HG02840 (cell line): ENCODE measurements around the gene OLA1.

Experiments
- ATAC-seq: cut with Tn5 transposase; IDR thresholded peaks from one replicate; pipeline ENCODE4 v1.9.1; 2021; ENCODE audit warnings: mild to moderate bottlenecking, moderate library complexity, moderate number of reproducible peaks; ENCODE audit not compliant: unreplicated experiment, low FRiP score

The OLA1 gene

DNA sequence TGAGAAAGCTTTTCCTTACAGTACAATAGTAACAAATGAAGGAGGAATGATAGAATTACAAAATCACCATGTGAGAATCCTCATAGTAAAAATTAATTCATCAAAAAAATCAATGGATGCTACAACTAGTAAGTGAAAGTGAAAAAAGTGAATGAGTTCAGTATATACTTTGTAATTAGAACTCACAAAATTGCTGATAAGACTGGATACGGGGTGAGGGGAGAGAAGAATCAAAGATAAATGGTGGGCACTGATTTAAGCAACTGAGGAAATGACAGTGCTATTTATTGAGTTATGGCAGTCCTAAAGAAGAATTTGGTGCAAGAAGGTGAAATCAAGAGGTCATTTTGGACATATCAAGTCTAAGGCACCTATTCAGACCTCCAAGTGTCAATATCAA is 20.6 kb downstream of the OLA1 start:
- no peak for ATAC-seq

DNA sequence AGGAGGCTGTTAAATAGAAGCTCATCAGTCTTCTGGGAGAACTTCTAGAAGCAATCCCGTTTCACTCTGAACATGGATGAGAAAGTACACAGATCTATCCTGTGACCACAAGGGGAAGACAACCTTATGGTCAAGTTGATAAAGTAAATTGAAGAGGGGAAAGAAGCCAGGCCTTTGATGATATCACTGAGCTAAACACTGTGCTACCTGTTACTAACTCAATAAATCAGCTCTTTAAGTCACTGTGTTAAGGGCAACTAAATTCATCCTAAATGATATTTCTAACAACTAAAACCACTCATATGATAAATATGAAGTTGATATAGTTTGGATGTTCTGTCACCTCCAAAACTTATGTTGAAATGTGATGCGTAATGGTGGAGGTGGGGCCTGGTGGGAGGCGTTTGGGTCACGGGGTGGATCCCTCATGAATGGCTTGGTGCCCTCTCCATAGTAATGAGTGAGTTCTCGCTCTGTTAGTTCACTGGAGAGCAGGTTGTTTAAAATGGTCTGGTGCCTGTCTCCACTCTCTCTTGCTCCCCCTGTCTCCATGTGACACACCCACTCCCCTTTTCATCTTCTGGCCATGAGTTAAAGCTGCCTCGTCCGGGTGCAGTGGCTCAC is 23.6 kb downstream of the OLA1 start:
- ATAC-seq: no peak

DNA sequence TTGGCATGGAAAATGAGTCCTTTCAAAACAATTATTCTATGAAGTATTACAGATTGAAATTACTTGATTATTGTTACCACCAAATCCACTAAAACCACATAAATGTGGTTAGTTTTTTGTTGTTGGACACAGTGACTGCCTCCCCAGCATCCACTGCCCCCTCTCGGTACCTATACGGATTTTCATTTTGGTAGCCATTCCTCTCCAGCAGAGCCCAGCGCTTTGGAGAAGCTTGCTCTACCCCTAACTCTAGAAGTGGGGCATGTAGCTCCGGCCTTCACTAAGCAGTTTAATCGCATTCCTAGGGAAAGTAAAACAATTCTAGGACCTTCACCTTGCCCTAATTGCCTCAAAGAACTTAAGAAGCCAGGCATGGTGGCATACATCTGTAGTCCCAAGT is 24.2 kb downstream of the OLA1 start:
- no peak for ATAC-seq

DNA sequence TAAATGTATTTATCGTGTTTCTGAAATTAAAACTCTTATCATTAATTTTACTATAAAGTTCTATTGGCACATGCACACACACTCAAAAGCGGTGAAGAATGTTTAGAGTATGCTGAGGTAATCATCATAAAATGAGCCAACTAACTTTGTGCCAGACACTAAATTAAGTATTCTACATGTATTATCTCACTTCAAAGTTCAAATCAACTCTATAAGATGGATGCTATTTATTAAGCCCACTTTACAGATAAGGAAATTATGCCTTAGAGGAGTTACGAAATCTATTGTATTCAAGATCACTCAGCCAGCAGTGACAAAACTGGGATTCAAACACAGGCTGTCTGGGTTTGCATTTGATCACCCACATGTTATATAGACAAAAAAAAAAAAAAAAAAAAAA is 24.9 kb downstream of the OLA1 start:
- ATAC-seq: no peak

DNA sequence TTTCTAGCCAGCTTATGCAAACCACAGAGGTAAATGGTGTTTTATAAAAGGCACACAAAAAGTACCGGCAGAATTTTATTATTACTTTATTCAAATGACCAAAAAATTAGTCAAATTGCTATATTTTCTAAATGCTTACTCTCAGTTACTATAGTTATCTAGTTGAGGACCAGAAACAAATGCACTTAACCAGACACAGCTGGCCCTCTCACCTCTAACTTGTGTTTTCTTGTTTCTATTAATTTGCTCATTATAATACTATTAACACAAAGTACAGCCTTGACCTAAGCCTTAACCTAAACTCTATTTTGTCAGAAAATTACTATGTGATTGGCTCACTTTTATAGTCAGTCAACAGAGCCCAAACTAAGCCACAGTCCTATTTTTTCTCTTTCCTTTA is 26.2 kb downstream of the OLA1 start:
- ATAC-seq: no peak

DNA sequence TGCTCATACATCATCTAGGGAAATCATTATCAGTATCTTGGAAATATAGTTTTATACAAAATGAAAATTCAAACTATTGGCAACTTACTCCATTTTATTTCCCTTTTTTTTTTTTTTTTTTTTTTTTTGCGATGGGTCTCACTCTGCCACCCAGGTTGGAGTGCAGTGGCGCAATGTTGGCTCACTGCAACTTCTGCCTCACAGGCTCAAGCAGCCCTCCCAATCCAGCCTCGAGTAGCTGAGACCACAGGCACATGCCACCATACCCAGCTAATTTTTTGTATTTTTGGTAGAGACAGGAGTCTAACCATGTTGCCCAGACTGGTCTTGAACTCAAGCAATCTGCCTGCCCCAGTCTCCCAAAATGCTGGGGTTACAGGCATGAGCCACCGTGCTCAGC is 29.0 kb downstream of the OLA1 start:
- no peak for ATAC-seq

DNA sequence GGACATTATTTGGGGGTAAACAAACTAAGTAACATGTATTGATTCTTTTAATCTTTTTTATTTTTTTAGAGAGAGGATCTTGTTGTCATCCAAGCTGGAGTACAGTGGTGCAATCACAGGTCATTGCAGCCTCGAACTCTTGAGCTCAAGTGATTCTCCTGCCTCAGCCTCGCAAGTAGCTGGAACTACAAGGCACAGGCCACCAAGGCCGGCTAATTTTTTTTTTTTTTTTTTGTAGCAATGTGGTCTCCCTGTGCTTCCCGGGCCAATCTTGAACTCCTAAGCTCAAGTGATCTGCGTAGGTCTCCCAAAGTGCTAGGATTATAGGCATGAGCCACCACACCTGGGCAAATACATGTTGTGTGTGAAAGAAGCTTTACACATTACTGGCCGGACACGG is 29.6 kb downstream of the OLA1 start:
- no peak for ATAC-seq

DNA sequence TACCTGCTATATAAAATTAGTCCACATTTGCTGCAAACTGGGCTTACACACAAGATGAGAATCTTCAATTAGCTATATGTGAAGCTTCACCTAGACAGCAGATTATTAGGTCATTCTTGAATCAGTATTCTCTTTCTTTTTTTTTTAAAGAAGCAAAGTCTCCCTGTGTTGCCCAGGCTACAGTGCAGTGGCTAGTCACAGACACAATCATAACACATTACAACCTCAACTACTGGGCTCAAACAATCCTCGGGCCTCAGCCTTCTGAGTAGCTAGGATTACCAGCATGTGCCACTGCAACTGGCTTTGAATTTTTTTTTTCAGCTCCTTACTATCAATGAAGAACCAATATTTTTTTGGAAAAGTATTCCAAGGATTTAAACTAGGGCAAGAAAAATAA is 30.5 kb downstream of the OLA1 start:
- ATAC-seq: no peak

DNA sequence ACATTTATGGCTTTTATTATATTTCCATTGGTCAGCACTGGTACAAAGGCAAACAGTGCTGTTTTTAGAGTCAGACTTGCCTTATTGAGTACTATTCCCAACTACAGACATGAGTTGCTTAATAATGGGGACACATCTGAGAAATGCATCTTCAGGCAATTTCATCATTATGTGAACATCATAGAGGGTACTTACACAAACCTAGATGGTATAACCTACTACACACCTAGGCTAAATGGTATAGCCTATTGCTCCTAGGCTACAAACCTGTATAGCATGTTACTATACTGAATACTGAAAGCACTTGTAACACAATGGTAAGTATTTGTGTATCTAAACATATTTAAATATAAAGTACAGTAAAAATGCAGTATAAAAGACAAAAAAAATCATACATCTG is 36.4 kb downstream of the OLA1 start:
- ATAC-seq: no peak

DNA sequence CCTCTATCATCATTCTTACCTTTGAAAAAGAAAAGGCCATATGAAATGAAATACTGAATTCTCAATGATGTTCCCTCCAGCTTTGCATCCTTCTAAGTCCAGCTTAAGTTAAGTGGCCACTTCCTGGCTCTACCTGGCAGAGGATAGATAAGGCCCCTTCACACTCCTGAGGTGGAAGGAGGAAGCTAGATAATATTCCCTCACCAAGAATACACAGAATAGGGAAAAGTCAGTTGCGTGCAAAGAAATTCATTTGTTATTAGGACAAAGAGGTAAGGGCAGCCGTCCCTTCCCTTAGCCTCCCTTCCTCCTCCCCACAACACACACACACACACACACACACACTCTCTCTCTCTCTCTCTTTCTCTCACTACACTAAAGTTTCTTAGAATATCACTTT is 37.5 kb downstream of the OLA1 start:
- no peak for ATAC-seq

DNA sequence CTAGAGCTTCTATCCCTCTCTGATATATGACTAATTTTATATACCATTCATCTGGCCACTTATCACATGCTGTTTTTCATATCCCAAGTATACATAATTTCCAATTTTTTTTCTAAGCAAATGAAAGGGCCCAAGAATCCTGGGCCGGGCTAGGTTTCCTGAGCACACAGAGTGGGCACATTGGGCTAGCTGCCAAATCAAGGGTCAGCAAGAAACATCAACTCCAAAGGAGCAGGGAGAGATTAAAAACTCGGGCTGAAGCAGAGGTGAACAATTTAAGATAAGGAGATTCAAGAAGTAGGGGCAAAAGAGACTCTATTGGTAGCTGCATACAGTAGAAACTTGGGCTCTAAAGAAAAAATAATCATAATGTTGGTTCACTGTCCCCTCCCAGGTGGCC is 39.0 kb downstream of the OLA1 start:
- ATAC-seq: no peak

DNA sequence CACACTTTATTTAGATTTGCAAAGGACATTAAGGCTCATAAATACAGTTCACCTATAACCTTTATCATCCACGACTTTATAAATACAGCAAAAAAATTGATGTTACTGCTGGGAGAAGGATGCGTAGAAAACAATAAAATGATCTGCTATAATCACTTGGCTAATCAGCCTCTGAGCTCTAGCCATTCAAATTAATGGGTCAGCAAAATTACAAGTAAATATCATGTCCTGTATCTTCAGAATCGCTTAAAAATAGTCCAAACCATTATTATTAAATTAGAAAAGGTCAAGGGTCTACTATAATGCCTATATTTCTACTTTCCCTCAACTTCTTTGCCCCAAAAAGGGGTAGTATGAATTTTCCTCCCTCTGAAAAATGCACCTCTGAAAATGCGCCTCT is 40.3 kb downstream of the OLA1 start:
- no peak for ATAC-seq

DNA sequence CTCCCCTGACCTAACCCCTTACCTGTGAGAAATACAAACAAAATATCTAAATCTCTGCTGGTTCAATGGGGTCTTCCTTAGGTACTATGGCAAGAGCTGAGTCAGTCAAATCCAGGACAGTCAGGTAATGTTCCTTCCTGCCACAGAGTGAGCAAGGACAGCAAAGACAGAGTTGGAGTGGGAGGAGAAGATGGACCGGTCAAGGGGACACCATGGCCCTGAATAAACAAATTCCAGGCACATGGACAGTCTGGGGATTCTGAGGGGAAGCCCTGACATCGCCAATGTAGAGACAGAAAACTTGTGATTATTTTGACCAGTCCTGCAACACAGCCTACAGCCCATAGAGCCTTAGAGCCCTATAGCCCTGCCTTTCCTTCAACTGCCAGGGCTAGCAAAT is 42.8 kb downstream of the OLA1 start:
- ATAC-seq: no peak

DNA sequence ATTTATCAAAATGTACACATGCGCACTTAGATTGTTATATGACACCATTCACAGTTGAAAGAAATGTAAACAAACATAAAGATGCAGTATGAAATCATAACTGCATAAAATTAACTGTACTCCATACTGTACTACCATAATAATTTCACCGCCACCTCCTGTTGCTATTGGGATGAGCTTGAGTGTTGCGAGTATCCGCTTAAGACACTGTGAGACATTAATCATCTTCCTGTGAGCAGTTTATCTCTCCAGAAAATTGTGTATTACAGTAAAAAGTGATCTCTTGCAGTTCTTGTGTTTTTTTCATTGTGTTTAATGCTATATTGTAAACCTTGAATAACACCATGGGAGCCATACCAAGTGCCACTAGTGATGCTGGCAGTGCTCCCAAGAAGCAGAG is 46.1 kb downstream of the OLA1 start:
- ATAC-seq: no peak

DNA sequence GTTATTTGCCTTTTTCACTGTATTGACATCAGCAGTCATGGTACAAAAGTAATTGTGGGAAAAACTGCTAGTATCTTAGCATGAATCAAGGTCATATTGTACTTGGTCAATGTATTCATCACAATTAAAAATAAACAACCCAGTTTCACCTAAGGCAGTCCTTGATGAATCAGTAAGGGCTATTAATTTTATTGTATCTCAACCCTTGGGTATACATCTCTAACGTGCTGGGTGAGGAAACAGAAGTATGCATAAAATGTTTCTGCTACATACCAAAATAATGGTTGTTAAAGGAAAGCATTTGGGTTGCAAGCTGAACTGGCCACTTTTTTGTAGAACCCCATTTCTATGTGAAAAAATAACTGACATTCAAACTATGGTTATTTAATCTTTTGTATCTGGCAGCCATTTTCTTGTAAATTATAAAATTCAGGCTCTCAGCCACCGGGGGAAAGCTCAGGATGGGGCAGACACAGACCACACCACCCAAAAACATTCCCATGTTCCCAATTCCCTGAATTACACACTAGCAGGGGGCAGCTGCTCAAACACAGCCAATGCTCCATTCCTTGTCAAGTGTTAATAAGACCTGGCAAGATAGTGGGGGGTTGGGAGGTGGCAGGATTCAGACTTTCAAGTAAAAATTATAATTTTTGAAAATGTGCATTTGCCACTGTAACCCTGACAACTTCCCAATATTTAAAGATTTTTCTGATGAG is 49.3 kb downstream of the OLA1 start:
- no peak for ATAC-seq

DNA sequence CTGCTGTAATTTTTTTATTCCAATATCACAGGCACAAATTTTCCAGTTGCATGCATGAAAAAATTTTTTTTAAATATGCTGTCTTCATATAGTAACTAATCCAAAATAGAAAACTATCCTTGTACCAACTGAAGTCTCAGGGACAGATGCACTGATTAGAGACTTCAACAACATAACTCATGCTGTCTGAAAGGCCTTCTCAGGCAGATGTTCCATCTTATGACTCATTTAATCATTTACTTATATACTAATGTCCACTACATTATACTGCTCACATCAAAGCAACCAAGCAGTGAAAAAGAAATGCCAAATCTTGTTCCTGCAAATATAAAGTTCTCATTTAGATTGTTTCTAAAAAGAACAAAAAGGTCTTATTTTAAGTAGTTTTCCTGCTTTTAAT is 53.1 kb downstream of the OLA1 start:
- no peak for ATAC-seq

DNA sequence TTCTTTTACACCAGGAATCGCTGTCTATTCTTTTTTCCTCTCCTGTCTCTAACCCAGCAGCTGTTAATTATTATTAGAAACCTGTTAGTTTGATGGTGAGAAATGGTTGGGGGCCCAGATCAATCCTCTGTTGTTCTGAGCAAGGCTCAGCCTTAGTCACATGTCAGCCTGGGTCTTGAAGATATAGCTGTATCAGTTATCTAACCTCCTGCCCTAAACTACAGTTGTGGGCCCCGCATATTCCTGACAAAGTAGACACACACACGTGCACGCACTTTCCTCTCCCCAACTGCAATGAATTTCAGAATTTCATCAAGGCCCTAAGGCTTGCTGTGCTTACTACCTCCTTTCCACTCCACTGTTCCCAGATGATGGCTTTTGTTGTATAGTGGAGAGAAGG is 54.6 kb downstream of the OLA1 start:
- ATAC-seq: no peak

DNA sequence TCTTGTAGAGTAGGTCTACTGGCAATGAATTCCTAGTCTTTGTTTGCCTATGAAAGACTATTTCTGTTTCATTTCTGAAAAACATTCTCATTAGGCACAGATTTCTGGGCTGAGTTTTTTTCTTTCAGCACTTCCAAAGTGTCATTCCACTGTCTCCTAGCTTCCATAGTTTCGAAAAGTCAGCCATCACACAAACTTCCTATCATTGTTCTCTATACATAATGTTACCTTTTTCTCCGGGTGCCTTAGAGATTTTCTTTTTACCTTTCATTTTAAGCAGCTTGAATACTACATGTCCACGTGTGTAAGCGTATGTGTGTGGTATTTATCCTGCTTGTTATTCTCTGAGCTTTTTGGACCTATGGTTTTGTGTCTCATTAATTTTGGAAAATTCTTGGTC is 55.7 kb downstream of the OLA1 start:
- ATAC-seq: no peak

DNA sequence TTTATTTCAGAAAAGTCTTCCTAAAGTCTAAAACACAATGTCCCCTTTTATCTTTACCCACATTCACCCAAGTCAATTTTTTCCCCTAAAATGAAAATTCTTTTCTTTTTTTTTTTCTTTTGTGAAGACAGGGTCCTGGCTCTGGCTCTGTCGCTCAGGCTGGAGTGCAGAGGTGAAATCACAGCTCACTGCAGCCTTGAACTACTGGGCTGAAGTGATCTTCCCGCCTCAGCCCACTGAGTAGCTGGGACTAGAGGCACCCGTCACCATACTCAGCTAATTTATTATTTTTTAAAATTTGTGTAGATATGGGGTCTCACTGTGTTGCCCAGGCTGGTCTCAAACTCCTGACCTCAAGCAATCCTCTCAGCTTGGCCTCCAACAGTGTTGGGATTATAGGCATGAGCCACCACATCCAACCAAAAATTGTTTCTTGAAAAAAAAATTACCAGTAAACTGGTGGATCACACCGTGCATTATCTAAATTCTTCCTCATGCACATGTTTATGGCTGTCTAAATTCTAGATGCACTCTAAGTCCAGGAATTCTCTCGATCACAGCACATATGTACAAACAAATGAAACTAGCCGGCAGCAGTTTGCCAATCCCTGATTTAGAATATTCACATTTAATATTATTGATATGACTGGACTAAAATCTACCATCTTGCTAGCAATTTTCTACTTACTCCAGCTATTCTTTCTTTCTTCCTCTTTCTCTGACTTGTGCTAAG is 56.8 kb downstream of the OLA1 start:
- ATAC-seq: no peak

DNA sequence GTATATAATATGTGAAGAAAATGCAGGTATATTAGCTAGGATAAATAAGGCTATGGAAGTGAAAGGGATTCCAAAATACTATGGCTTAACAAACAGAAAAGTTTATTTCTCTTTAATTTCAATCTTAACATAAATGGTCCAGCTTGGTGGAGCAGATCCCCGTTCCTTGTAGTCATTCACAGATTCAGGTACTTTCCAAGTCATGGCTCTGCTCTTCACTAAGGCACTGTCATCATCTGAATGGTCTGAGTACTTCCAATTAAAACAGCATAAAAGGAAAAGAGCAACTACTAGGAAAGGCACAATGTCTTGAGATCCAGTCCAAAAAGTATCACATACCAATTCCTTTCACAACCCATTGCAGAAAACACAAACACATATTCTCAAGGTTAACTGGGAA is 63.4 kb downstream of the OLA1 start:
- ATAC-seq: no peak

DNA sequence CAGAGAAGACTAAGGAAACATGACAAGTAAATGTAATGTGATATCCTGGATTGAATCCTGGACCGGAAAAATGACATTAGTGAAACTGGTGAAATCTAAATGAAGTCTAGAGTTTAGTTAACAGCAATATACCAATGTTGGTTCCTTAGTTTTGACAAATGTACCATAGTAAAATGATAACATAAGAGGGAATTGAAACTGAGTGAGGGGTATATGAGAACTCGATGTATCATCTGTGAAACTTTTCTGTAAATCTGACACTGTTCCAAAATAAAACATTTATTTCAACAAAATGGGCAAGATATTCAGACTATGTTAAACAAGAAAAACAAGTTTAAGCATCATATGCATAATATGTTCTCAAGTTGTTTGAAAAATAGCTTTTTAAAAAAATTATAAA is 63.8 kb downstream of the OLA1 start:
- ATAC-seq: no peak

DNA sequence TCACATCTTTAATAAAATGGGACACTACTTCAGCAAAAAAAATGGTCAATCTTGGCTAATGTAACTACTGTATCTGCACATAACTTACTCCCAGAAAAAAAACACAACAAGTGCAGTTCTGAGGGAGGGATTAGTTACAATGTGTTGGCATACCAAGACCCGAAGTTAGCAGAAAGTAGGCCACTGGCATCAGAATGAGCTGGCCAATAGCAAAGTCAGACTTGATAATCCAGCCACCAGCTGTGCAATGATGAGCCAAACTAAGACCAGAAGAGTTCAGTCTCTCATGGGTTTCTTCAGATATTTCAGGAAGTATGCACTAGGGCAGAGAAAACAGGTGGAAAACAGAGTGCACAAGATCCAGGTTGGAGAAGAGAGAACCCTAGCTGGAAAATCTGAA is 65.3 kb downstream of the OLA1 start:
- no peak for ATAC-seq
